ENCODE measurements around the gene ABL1.
A peak's percentile ranks its signal among the peaks of the same experiment; 100 is the strongest.

ABL1 gene

DNA sequence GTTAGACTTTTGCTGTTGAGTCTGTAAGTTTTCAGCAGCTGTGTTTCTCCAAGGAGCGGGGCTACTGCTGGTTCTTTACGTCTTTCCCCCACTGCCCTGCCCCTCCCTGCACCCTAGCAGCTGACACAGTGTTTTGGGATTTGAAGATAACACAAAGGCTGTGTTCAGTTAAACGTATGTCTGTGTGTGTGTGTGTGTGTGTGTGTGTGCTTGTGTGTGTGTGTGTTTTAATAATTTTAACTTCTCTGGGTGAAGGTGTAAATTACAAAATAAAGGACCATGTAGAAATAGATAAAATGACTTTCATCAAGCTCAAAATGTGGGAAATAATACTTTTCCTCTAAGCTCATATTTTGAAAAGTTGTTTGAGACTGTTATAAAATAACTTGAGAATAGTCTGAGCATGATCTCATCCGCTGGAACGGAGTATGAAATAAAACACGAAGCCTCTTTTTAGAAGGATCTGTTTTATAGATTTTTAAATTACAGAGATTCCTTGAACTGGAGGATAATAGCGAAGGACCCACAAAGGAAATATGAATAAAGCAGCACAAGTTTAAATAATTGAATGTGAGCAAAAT, 10.9 kb downstream of the ABL1 start (continued):
- TF ChIP-seq ZNF133 (tag by site-specific recombination; IDR thresholded peaks at IDR 0.05) (no peak), KLF9 (tag by site-specific recombination; IDR thresholded peaks at IDR 0.05; ENCODE audit: low read depth) (peak; percentile 40; the same call in 1 of the 2 replicates), ZNF561 (tag by site-specific recombination; IDR thresholded peaks at IDR 0.05; ENCODE audit: borderline replicate concordance) (no peak), INSM2 (tag by site-specific recombination; IDR thresholded peaks at IDR 0.05) (peak; percentile 77; the same call in 1 of the 2 replicates), ZFP3 (tag by site-specific recombination; IDR thresholded peaks at IDR 0.05; ENCODE audit: low read depth) (no peak), ZNF449 (tag by site-specific recombination; IDR thresholded peaks at IDR 0.05) (no peak), EGR2 (tag by site-specific recombination; IDR thresholded peaks at IDR 0.05; ENCODE audit: low read depth) (no peak), ZNF391 (tag by site-specific recombination; IDR thresholded peaks at IDR 0.05; ENCODE audit: borderline replicate concordance, low read depth) (peak; percentile 87; the same call in 1 of the 2 replicates), ZNF621 (tag by site-specific recombination; IDR thresholded peaks at IDR 0.05) (no peak), ZNF324 (tag by site-specific recombination; IDR thresholded peaks at IDR 0.05) (peak; percentile 73), TSHZ1 (tag by site-specific recombination; IDR thresholded peaks at IDR 0.05; ENCODE audit: borderline replicate concordance) (peak; percentile 79; the same call in 1 of the 2 replicates), ZBTB17 (tag by site-specific recombination; IDR thresholded peaks at IDR 0.05) (0 out of 2 replicates have a peak, but pooled peaks have one; percentile 18), ZBTB6 (tag by site-specific recombination; IDR thresholded peaks at IDR 0.05) (no peak)
- TF ChIP-seq, protein P1, sequence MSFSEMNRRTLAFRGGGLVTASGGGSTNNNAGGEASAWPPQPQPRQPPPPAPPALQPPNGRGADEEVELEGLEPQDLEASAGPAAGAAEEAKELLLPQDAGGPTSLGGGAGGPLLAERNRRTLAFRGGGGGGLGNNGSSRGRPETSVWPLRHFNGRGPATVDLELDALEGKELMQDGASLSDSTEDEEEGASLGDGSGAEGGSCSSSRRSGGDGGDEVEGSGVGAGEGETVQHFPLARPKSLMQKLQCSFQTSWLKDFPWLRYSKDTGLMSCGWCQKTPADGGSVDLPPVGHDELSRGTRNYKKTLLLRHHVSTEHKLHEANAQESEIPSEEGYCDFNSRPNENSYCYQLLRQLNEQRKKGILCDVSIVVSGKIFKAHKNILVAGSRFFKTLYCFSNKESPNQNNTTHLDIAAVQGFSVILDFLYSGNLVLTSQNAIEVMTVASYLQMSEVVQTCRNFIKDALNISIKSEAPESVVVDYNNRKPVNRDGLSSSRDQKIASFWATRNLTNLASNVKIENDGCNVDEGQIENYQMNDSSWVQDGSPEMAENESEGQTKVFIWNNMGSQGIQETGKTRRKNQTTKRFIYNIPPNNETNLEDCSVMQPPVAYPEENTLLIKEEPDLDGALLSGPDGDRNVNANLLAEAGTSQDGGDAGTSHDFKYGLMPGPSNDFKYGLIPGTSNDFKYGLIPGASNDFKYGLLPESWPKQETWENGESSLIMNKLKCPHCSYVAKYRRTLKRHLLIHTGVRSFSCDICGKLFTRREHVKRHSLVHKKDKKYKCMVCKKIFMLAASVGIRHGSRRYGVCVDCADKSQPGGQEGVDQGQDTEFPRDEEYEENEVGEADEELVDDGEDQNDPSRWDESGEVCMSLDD (tag by site-specific recombination; IDR thresholded peaks at IDR 0.05), result peak; percentile 45; the same call in 1 of the 2 replicates

All from HEK293 (cell line).